ENCODE data around the gene PPM1J.

DNA sequence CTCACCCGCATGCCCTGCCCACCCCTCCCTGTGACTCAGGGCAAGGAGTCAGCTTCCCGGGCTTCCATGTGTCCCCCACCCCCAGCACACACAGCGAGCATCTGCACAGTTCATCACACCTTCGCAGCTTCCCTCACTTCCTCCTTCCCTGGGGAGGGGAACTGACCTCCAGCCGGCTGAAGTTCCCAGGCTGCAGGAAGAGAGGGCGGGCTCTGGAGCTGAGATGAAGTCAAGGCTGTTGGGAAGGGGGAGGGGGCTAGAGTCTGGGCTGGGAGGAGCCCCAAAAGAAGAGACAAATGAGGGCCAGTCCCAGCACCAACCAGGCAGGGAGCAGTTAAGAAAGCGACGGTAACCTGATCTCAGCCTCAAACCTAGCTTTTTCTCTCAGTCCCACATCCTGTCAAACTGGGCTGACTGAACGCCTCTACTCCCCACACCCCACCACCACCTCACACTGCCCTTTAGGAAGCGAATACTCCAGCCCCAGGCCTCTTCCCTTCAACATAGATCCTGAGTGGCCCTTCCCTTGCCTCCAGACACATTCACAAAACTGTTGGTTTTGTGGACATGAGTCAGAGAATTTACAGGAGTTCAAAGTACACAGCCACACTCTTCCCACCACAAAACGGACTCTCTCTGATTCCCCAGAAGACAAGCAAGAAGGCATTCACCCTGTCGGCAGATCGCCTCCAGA lies 10.1 kb downstream of the PPM1J start:
- TF ChIP-seq, protein P1, sequence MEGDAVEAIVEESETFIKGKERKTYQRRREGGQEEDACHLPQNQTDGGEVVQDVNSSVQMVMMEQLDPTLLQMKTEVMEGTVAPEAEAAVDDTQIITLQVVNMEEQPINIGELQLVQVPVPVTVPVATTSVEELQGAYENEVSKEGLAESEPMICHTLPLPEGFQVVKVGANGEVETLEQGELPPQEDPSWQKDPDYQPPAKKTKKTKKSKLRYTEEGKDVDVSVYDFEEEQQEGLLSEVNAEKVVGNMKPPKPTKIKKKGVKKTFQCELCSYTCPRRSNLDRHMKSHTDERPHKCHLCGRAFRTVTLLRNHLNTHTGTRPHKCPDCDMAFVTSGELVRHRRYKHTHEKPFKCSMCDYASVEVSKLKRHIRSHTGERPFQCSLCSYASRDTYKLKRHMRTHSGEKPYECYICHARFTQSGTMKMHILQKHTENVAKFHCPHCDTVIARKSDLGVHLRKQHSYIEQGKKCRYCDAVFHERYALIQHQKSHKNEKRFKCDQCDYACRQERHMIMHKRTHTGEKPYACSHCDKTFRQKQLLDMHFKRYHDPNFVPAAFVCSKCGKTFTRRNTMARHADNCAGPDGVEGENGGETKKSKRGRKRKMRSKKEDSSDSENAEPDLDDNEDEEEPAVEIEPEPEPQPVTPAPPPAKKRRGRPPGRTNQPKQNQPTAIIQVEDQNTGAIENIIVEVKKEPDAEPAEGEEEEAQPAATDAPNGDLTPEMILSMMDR (conservative IDR thresholded peaks at IDR 0.05; ENCODE audit: low read depth, low read length) = no peak
- TF ChIP-seq EZH2 (IDR thresholded peaks at IDR 0.05; ENCODE audit: borderline replicate concordance, low read depth, low read length, poor library complexity, severe bottlenecking) = no peak
